ENCODE measurements around the gene HYAL3.

- no peak for TF ChIP-seq CTCF (IDR thresholded peaks at IDR 0.05)
- TF ChIP-seq POLR2AphosphoS5 (IDR thresholded peaks at IDR 0.05), result no peak
- no peak for TF ChIP-seq POLR2A (IDR thresholded peaks at IDR 0.05)
Measured at GRCh38 chr3:50323092-50323600, 23.9 kb upstream of the HYAL3 start.

Data from sigmoid colon (tissue), 4 donors.